Measurements from ENCODE around the gene TMEM44. TPM values are rescaled to one million over a fixed set of nuclear protein-coding genes. Genes with fewer than 3 reads are reported as not detected.

Gene TMEM44
- total and polyA plus RNA-seq, 2 of the 4 experiments (the other 2 are of a cell fraction) = 9.7 to 24.2 TPM

DNA sequence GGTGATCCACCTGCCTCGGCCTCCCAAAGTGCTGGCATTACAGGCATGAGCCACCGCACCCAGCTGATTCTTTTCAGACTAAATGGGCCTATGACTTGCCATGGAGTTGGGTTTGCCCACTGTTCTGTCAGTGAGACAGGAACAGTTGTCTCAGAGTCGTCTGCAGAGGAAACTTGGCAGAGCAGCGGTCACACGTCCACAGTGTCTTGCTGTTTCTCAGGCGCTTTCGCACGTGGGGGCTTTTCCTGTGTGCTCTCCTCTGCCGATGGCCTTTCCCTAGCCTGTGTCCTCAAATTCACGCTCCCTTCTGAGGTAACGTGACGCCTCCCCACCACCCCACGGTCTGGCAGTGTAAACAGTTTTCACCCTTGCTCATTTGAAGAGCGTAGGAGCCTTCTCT is 11.3 kb downstream of the TMEM44 start:
- H2BK120ac ChIP-seq (ENCODE audit: low read depth, low read length) = no peak overlapping the region
- CTCF ChIA-PET = no interaction called here
- H3K9me3 ChIP-seq (ENCODE audit: control insufficient read depth, insufficient read depth, low read length) = no peaks in the 10 kb centered on the region
- H4K5ac ChIP-seq (ENCODE audit: low read depth, low read length) = no peak overlapping the region
- no peak overlapping the region for H3K56ac ChIP-seq (ENCODE audit: extremely low read depth, insufficient read depth, low read length)
- 76% methylated on average over 13 of the region's 14 CpGs; no CpG with 5 or more reads in 1 of the 2 experiments for WGBS, 2 experiments (ENCODE audit: extremely low coverage in 2 of 2, insufficient read length in 1 of 2)
- dilution Hi-C loops (cut with HindIII; ENCODE audit: low sequenced_read_pairs, unreplicated experiment) (no loop called here), in situ Hi-C loops (cut with MboI; ENCODE audit: low sequenced_read_pairs) (no loop called here), intact Hi-C loops (cut with micrococcal nuclease) (no loop called here)
- POLR2A ChIA-PET (ENCODE audit: unreplicated experiment) = interaction anchor here (0.7 kb wide), 1 partner anchor 73 kb away, joined by 6 read pairs; no protein-coding TSS in a partner anchor
- H3K4ac ChIP-seq (ENCODE audit: low read depth, low read length) = no peak overlapping the region
- H3K4me2 ChIP-seq (ENCODE audit: low read depth, low read length) = no peak overlapping the region
- TF ChIP-seq, protein P1, sequence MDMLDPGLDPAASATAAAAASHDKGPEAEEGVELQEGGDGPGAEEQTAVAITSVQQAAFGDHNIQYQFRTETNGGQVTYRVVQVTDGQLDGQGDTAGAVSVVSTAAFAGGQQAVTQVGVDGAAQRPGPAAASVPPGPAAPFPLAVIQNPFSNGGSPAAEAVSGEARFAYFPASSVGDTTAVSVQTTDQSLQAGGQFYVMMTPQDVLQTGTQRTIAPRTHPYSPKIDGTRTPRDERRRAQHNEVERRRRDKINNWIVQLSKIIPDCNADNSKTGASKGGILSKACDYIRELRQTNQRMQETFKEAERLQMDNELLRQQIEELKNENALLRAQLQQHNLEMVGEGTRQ (IDR thresholded peaks at IDR 0.05; ENCODE audit: low read depth, low read length) = no peak
- TF ChIP-seq POLR2A (IDR thresholded peaks at IDR 0.05; ENCODE audit: low read depth, low read length) (no peak), MAZ (IDR thresholded peaks at IDR 0.05; ENCODE audit: borderline replicate concordance, low read depth, low read length) (no peak), RCOR1 (IDR thresholded peaks at IDR 0.05; ENCODE audit: insufficient replicate concordance, low read length) (no peak), MAFK (IDR thresholded peaks at IDR 0.05; ENCODE audit: low read depth, low read length) (no peak), SMC3 (IDR thresholded peaks at IDR 0.05; ENCODE audit: low read depth, low read length) (no peak), CEBPB (IDR thresholded peaks at IDR 0.05; ENCODE audit: low read depth, low read length) (no peak), MXI1 (IDR thresholded peaks at IDR 0.05; ENCODE audit: borderline replicate concordance, low read depth, low read length) (no peak), NFE2L2 (IDR thresholded peaks at IDR 0.05; ENCODE audit: low read depth, low read length) (no peak), RAD21 (IDR thresholded peaks at IDR 0.05; ENCODE audit: low read length) (no peak), RFX5 (IDR thresholded peaks at IDR 0.05; ENCODE audit: low read depth, low read length) (no peak), BHLHE40 (IDR thresholded peaks at IDR 0.05; ENCODE audit: low read depth, low read length) (no peak), CHD1 (IDR thresholded peaks at IDR 0.05; ENCODE audit: low read depth, low read length) (no peak), FOS (IDR thresholded peaks at IDR 0.05; ENCODE audit: low read depth, low read length) (no peak)
- TF ChIP-seq, protein P2, sequence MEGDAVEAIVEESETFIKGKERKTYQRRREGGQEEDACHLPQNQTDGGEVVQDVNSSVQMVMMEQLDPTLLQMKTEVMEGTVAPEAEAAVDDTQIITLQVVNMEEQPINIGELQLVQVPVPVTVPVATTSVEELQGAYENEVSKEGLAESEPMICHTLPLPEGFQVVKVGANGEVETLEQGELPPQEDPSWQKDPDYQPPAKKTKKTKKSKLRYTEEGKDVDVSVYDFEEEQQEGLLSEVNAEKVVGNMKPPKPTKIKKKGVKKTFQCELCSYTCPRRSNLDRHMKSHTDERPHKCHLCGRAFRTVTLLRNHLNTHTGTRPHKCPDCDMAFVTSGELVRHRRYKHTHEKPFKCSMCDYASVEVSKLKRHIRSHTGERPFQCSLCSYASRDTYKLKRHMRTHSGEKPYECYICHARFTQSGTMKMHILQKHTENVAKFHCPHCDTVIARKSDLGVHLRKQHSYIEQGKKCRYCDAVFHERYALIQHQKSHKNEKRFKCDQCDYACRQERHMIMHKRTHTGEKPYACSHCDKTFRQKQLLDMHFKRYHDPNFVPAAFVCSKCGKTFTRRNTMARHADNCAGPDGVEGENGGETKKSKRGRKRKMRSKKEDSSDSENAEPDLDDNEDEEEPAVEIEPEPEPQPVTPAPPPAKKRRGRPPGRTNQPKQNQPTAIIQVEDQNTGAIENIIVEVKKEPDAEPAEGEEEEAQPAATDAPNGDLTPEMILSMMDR (conservative IDR thresholded peaks at IDR 0.05; ENCODE audit: low read depth, low read length) = no peak
- TF ChIP-seq, protein P3, sequence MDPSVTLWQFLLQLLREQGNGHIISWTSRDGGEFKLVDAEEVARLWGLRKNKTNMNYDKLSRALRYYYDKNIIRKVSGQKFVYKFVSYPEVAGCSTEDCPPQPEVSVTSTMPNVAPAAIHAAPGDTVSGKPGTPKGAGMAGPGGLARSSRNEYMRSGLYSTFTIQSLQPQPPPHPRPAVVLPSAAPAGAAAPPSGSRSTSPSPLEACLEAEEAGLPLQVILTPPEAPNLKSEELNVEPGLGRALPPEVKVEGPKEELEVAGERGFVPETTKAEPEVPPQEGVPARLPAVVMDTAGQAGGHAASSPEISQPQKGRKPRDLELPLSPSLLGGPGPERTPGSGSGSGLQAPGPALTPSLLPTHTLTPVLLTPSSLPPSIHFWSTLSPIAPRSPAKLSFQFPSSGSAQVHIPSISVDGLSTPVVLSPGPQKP (IDR thresholded peaks at IDR 0.05; ENCODE audit: borderline replicate concordance, low read depth, low read length) = no peak
- H2BK5ac ChIP-seq (ENCODE audit: low read depth, low read length, poor library complexity, severe bottlenecking) = no peak overlapping the region
- H3K27me3 ChIP-seq (ENCODE audit: control insufficient read depth, insufficient read depth, low read length) = no peaks in the 10 kb centered on the region
- H3K9ac ChIP-seq (ENCODE audit: low read depth, low read length) = no peak overlapping the region
- ATAC-seq (ENCODE audit: low read depth) (no peak), DNase-seq (no peak)
- H4K91ac ChIP-seq (ENCODE audit: insufficient read depth, low read depth, low read length) = no peak overlapping the region
- peaks cover 50% of the 10 kb centered on the region for H3K36me3 ChIP-seq (ENCODE audit: control insufficient read depth, insufficient read depth, low read length)
- no peak overlapping the region for H2BK15ac ChIP-seq (ENCODE audit: low read depth, low read length)
- peaks cover 3% of the 10 kb centered on the region; the same call in 1 of the 2 replicates for H4K20me1 ChIP-seq (ENCODE audit: insufficient read depth, low read length)
- H3K9me1 ChIP-seq (ENCODE audit: insufficient read depth, low read length) = peaks cover 6% of the 10 kb centered on the region; the same call in 1 of the 2 replicates
- no peak overlapping the region for H4K8ac ChIP-seq (ENCODE audit: low read depth in 2 of 2, low read length in 2 of 2)
- H2AK9ac ChIP-seq (replicated peaks; ENCODE audit: low read depth, low read length, poor library complexity) = no peak overlapping the region
- peaks cover 0 to 10% of the 10 kb centered on the region in 2 experiments; a peak in 3 of 4 replicates for H3K79me1 ChIP-seq (ENCODE audit: low read depth in 1 of 2, low read length in 2 of 2)
- H3K18ac ChIP-seq (ENCODE audit: low read depth, low read length) = no peak overlapping the region
- no peak overlapping the region for H3K23ac ChIP-seq (ENCODE audit: low read depth, low read length)
- no peak overlapping the region for H2AFZ ChIP-seq (replicated peaks; ENCODE audit: low read length, poor library complexity)
- H2AK5ac ChIP-seq (ENCODE audit: low read depth, low read length) = no peak overlapping the region
- no peak overlapping the region for H3K14ac ChIP-seq (replicated peaks; ENCODE audit: low read depth, low read length)
- H3K27ac ChIP-seq (ENCODE audit: insufficient read depth, low read length) = no peak overlapping the region
- BruUV-seq (replicated peaks) = no TSS peak
- H2BK20ac ChIP-seq (ENCODE audit: low read depth, low read length) = no peak overlapping the region
- 0 out of 2 replicates have a peak, but pooled peaks cover 2% of the 10 kb centered on the region for H3K4me1 ChIP-seq (ENCODE audit: control insufficient read depth, insufficient read depth, low read length)
- no peak overlapping the region for H3K4me3 ChIP-seq (ENCODE audit: insufficient read depth, low read depth, low read length)
